Measurements from ENCODE around the gene TPCN1.

The TPCN1 gene

GRCh38 chr12:113310489-113310888 lies 89.2 kb downstream of the TPCN1 start:
- DNase-seq (ENCODE audit: low read depth), result no peak

DNA sequence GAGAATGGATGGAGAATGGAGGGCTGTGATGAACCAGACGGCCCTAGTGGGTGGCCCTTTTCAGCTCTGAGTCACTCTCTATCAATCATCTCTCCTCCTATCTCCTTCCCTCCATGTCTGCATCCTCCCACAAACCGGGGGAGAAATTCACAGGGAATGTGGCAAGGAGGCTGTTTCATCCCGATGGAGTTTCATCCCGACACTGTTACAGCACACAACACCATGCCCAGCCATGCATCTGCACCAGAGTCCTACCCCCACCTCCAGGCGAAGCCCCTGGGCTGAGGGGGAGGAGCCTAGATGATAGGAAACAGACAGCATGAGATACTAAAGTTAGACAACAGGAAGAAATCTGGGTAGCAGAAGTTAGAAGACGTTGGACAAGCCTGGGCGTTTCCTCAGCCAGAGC lies 92.9 kb downstream of the TPCN1 start:
- DNase-seq (ENCODE audit: low read depth), result no peak

DNA sequence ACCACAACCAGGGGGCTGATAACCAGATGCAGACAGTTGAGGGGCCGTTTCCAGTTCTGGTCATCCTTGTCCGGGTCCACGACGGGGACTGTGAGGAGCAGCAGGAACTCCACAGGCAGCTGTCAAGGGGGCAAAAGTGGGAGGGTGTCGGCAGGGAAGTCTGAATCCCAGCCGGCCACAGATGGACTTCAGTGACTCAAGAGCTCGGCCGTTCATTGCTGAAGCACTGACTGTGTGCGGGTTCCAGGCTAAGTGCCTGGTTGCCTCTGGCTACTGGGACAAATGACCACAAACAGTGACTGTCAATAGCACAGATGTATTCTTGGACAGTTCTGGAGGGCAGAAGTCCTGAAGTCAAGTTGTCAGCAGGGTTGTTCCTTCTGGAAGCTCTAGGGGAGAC lies 94.1 kb downstream of the TPCN1 start:
- no peak for DNase-seq (ENCODE audit: low read depth)

DNA sequence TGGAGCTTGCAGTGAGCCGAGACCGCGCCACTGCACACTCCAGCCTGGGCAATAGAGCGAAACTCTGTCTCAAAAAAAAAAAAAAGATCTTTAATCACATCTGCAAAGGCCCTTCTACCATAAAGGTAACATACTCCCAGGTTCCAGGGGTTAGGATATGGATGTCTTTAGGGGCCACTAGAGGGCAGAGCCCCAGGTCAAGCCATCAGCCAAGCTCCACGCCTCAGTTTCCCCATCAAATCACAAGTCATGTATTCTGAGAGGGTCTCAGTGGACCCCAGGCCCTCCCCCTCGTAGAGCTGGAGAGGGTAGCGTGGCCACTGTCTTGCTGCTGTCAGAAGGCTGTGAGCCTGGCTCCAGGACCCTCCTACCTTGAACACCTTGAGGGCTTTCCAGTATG lies 94.9 kb downstream of the TPCN1 start:
- DNase-seq (ENCODE audit: low read depth), result no peak

GRCh38 chr12:113317122-113317521 lies 95.9 kb downstream of the TPCN1 start:
- DNase-seq (ENCODE audit: low read depth), result no peak

- DNase-seq (ENCODE audit: low read depth), result no peak
Measured at GRCh38 chr12:113318046-113318656, 96.9 kb downstream of the TPCN1 start.

DNA sequence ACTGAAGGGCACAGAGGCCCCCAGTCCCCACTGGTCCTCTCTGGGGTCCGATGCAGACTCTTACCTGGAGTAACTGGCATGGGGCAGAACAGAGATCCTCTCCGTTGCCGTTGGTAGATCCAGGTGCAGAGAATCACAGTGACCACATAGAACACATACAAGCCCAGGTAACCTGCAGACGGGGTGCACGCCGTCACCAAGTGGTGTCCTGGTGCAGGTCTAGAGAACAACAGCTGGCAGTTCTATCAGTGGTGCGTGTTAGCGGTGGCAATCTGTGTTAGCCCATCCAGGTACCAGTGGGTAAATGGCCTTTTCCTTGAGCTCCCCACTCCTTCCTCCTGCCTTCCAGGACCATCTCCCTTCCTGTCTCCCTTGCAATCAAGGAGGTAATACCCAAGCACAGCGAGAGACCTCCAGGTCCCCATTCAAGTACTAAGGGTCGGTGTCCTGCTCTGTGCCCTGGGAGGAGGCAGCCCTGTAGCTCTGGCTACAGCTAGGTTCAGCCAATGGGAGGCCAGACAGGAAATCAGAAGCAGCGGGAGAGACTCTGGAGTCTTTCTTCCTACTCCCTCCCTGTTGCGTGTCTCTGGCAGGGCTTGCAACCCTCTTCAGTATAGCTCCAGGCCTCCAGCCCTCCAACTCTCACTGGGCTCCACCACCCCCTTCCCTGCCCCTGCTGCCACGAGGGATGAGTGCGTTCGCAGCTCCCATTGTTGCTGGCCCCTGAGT lies 97.8 kb downstream of the TPCN1 start:
- DNase-seq (ENCODE audit: low read depth), result no peak

- DNase-seq (ENCODE audit: low read depth), result no peak
Measured at GRCh38 chr12:113320401-113320800, 99.1 kb downstream of the TPCN1 start.

GRCh38 chr12:113322343-113322742 lies 101.1 kb downstream of the TPCN1 start:
- DNase-seq (ENCODE audit: low read depth), result peak; percentile 86

DNA sequence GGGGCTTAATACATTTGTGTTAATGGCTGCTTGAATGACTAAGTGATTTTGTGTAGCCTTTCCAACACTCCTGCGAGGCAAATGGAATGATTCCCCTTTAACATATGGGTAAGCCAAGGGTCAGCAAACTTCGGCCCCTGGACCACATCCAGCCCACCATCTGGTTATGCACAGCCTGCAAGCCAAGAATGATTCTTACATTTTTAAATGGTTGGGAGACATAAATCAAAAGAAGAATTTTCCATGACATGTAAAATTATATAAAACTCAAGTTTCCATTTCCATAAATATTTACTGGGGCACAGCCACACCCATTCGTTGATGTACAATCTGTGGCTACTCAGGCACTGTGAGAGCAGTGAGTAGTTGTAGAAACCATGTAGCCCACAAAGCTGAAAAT lies 104.7 kb downstream of the TPCN1 start:
- peak; percentile 81 for DNase-seq (ENCODE audit: low read depth)

DNA sequence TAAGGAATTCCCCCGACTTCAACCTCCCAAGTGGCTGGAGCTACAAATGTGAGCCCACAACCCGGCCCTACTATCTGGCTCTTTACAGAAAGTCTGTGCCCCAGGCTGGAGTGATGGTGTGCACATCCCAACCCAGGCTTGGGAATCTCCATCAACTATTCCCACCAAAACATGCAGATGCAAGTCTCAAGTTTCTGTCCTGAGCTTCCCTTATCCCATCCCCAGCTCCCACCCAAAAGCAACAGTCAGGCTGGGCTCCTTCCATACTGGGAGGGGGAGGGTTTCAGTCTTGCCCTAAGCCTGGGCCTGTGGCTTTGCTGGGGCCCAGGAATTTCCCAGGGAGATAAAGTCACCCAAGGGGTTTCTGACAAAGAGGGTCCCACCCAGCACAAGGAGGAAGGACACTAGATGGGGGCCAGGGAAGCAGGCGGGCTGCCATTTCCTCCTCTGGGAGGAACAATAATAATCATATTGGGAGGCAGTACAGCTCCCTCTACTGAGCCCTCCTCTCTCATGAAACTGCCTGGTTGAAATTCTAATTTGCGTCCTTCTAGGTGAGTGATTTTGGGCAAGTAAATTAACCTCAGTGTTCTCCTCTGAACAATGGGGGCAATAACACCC lies 105.6 kb downstream of the TPCN1 start:
- no peak for DNase-seq (ENCODE audit: low read depth)

DNA sequence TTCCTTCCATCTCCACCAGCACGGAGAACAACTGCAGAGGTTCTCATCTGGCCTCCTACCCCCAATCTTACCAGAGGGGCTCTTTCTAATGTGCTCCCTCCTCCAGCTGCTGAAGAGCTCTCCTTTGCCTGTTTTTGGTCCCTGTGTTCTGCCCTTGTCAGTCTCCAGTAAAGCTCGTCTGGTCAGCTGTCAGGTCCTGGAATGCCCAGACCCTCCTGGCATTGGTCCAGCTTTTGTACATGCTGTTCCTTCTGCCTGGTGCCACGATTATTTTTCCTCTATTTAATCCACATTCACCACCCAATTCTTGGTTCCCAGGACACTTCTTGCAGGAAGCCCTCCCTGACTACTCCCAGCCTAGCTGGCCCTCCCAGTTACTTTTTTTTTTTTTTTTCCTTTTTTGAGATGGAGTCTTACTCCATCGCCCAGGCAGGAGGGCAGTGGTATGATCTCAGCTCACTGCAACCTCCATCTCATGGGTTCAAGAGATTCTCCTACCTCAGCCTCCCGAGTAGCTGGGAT lies 107.2 kb downstream of the TPCN1 start:
- DNase-seq (ENCODE audit: low read depth), result no peak

DNA sequence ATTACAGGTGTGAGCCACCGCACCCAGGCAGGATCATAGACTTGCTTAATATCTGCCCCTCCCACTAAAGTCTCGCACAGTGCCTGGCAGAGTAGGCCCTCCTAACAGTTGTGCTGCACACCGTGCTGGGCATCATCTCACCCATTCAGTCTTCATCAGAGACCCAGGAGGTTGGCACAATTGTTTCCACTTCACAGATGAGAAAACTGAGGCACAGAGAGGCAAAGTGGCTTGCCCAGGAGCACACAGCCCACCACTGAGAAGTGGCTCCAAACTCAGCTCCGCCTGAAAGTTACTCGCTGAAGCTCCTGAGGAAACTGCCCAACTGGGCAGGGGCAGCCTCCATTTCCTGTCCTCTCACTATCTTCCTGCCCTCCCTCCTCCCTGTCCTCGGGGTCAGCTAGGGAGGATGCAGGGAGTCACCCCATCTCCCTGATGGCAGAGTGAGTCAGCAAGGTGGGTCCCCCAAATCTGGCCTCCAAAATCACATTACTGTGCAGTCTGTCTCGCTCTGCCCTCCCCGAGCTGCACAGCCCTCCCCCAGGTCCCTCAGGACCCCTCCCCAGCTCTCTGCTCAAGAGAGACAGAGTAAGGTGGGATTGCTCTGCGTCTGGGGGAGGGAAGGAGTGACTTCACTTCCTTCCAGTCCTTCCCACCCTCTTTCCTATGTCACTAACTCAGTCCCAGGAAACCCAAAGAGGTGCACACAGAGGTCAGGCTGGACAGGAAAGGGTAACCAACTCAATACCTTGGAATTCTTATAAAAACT lies 107.9 kb downstream of the TPCN1 start:
- peak; percentile 59 for DNase-seq (ENCODE audit: low read depth)

DNA sequence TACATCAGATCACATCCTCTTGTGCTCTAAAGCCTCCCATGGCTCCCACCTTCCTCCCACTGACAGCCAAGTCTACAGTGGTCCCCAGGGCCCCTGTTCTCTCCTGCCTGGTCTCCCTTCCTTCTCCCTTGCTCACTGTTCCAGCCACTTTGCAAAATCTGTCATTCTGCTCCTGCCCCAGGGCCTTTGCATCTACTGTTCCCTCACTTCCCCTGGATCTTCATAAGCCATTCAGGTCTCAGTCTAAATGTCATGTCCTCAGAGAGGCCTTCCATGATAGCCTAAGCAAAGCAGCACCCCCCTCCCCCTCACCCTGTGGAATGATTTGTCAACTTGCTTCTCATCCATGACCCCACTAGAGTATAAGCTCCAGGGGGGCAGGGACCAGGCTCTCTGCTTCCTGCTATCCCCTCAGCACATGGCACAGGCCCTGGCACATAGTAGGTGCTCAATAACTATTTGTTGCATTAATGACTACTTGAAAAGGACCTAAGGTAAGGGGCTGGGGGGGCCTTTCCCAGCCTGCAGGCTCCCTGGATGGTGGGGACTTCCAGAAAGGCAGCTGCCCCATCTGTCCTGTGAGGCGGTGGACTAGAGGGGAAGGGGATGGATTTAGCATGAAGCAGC lies 108.6 kb downstream of the TPCN1 start:
- no peak for DNase-seq (ENCODE audit: low read depth)

GRCh38 chr12:113330505-113330904 lies 109.2 kb downstream of the TPCN1 start:
- no peak for DNase-seq (ENCODE audit: low read depth)

GRCh38 chr12:113332688-113333417 lies 111.6 kb downstream of the TPCN1 start:
- DNase-seq (ENCODE audit: low read depth), result no peak

DNA sequence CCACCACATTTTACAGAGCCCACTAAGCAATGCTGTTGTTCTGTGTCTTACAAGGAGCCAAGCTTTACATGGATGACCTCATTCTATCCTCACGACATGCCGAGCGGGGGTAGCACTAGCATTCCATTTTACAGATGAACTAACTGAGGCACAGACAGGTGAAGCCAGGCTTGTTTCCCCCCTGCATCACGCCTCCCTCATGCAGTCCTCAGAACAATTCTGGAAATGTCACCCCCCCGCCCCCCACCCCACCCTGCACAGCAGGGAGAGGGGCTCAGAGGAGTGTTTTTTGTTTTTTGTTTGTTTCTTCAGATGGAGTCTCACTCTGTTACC lies 112.1 kb downstream of the TPCN1 start:
- DNase-seq (ENCODE audit: low read depth), result no peak

GRCh38 chr12:113333877-113334785 lies 112.9 kb downstream of the TPCN1 start:
- no peak for DNase-seq (ENCODE audit: low read depth)

DNA sequence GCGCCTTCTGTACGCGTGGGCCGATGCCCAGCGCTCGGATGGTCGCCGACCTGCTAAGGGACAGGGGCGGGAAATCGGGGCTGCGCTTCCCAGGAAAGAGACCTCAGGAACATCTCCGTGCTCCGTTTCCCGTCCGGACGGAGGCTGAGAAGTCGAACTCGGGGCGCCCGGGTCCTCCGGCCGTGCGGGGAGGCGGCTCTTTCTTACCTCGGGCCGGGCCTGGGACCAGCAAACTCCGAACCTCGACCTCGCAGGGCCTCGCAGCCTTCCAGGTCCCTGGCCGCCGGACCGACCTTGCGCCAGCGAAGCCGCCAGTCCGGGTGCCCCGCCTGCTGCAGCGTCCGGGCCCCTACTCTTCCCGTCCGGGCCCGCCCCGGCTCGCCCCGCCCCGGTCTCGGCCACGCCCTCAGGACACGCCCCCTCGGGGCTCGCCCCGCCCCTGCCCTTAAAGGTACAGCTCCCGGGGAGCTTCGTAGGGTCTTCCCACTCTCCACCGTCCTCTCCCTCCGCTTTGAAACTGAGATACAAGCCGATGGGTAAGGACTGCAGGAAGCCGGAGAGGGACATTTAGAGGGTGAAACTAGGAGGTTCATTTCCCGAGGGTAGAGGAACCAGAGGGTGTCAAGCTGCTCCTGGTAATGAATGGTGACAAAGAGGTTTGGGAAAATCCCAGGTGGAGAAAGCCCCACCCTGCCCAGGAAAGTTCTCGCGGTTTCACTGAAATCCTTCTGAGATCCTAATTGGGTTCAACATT lies 113.7 kb downstream of the TPCN1 start, which contains the start of gene SLC8B1:
TSS of gene SLC8B1 (minus strand) at position 324 of the 754 bp plus-strand sequence. CDS start 2,231 bp downstream, outside the sequence.
- peak; percentile 81 for DNase-seq (ENCODE audit: low read depth)
